A673 (cell line): Measurements from ENCODE around the gene SRSF8. TPM values are rescaled to one million over a fixed set of nuclear protein-coding genes. Genes with fewer than 3 reads are reported as not detected.

Experiments
- BruUV-seq: library from RNA; stranded (reverse); fragments of 400-500 nt; replicated peaks from 2 replicates; lab custom pipeline; 2021; lab: Mats Ljungman, UMichigan
- CTCF ChIA-PET: fragments of 300-600 bp; sonication (Branson Sonifier 250); formaldehyde crosslinking; loops from one replicate; lab custom pipeline; 2022; ENCODE audit warnings: antibody characterized with exemption; lab: Charles Lee
- POLR2A ChIA-PET: fragments of 300-600 bp; sonication (Branson Sonifier 250); formaldehyde crosslinking; loops from one replicate; lab custom pipeline; 2022; ENCODE audit warnings: antibody characterized with exemption; ENCODE audit not compliant: low non-redundant PET; lab: Charles Lee
- DNase-seq: peaks from one replicate; pipeline ENCODE4 v3.0.0-alpha.2; 2015; ENCODE audit warnings: low spot score
- H3K27ac ChIP-seq: fragments of 200-600 bp; sonication (generic); 2 replicates; pipeline ENCODE4 v1.5.1; 2016; ENCODE audit warnings: mixed run types, low read depth, mild to moderate bottlenecking, mixed read lengths, antibody characterized with exemption, low read length; ENCODE audit not compliant: poor library complexity, severe bottlenecking
- H3K27me3 ChIP-seq: fragments of 200-600 bp; sonication (generic); replicated peaks from 2 replicates; pipeline ENCODE4 v1.6.1; 2017; ENCODE audit warnings: mixed run types, low read depth, mild to moderate bottlenecking, mixed read lengths, antibody characterized with exemption, low read length; ENCODE audit not compliant: insufficient read depth, poor library complexity
- H3K36me3 ChIP-seq: fragments of 200-600 bp; sonication (generic); 2 replicates; pipeline ENCODE4 v1.6.1; 2016; ENCODE audit warnings: mixed run types, mild to moderate bottlenecking, mixed read lengths, antibody characterized with exemption, low read length; ENCODE audit not compliant: insufficient read depth, poor library complexity, severe bottlenecking
- H3K4me1 ChIP-seq: fragments of 200-600 bp; sonication (generic); 2 replicates; pipeline ENCODE4 v1.6.1; 2017; ENCODE audit warnings: mixed run types, mild to moderate bottlenecking, mixed read lengths, antibody characterized with exemption, low read length; ENCODE audit not compliant: insufficient read depth, poor library complexity, severe bottlenecking
- H3K4me3 ChIP-seq: fragments of 200-600 bp; sonication (generic); 2 replicates; pipeline ENCODE4 v1.5.1; 2016; ENCODE audit warnings: low read depth, mixed run types, mild to moderate bottlenecking, mixed read lengths, low read length; ENCODE audit not compliant: poor library complexity, severe bottlenecking
- H3K9me3 ChIP-seq: fragments of 200-600 bp; sonication (generic); 2 replicates; pipeline ENCODE4 v1.6.1; 2016; ENCODE audit warnings: mixed run types, low read depth, mild to moderate bottlenecking, mixed read lengths, antibody characterized with exemption, low read length; ENCODE audit not compliant: poor library complexity, severe bottlenecking
- EZH2 ChIP-seq: fragments of 200-600 bp; sonication (generic); IDR thresholded peaks from 2 replicates; pipeline ENCODE4 v1.6.1; 2017; ENCODE audit warnings: borderline replicate concordance, low read depth, mild to moderate bottlenecking, mixed read lengths, antibody characterized with exemption, low read length; ENCODE audit not compliant: poor library complexity, severe bottlenecking
- intact Hi-C: fragments of 100-400 bp; cut with micrococcal nuclease; formaldehyde crosslinking; loops from one replicate; pipeline ENCODE4 v1.10.0; 2022; ENCODE audit not compliant: unreplicated experiment
- total RNA-seq: library from RNA; stranded (reverse); gene quantifications from 2 replicates; pipeline ENCODE4 v1.2.3, GENCODE V29; 2021
- TF ChIP-seq, protein P1 (sequence below): fragments of 300-800, 200-600 bp; sonication (generic); conservative IDR thresholded peaks from 2 replicates; pipeline ENCODE4 v1.5.1; 2017; ENCODE audit warnings: low read depth, mild to moderate bottlenecking, antibody characterized with exemption, low read length, moderate library complexity, mixed read lengths

SRSF8 gene
- total RNA-seq, 1 experiment from 2014 or later: 22.5 TPM

DNA sequence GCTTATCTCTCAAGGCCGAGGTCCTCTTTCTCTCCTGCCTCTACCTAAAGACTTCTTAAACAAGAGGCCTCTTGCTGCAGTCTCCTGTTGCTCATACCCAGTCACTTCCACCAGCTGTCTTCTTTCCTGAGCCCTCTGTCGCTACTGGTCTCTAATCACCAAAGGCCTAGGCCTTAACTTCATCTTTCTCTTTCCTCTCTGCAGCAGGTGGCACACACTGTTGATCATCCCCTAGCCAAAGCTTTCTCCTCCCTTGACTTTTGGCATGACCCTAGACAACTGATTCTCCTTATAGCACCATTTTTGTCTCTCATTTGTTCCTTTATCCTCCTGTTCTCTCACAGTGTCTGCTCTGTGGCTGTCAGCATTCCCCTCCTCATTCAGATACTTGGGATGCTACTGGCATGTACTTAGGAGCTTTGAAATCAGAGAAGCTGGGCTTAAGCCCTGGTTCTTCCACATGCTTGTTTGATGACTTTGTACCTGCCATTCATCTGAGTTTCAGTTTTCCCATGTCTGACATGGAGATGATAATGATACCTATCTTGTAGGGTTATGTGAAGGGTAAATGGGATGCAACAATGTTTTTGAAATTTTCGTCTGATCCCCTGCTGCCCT lies 45.3 kb downstream of the SRSF8 start:
- H3K27me3 ChIP-seq: no peaks in the 10 kb centered on the region
- no peak for DNase-seq
- TF ChIP-seq, protein P1, sequence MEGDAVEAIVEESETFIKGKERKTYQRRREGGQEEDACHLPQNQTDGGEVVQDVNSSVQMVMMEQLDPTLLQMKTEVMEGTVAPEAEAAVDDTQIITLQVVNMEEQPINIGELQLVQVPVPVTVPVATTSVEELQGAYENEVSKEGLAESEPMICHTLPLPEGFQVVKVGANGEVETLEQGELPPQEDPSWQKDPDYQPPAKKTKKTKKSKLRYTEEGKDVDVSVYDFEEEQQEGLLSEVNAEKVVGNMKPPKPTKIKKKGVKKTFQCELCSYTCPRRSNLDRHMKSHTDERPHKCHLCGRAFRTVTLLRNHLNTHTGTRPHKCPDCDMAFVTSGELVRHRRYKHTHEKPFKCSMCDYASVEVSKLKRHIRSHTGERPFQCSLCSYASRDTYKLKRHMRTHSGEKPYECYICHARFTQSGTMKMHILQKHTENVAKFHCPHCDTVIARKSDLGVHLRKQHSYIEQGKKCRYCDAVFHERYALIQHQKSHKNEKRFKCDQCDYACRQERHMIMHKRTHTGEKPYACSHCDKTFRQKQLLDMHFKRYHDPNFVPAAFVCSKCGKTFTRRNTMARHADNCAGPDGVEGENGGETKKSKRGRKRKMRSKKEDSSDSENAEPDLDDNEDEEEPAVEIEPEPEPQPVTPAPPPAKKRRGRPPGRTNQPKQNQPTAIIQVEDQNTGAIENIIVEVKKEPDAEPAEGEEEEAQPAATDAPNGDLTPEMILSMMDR: no peak
- TF ChIP-seq EZH2: no peak
- H3K27ac ChIP-seq: no peak overlapping the region
- BruUV-seq: no TSS peak
- no peaks in the 10 kb centered on the region for H3K9me3 ChIP-seq
- no peaks in the 10 kb centered on the region for H3K36me3 ChIP-seq
- peaks cover 27% of the 10 kb centered on the region for H3K4me1 ChIP-seq
- H3K4me3 ChIP-seq: no peak overlapping the region
- intact Hi-C loops: no loop called here
- ChIA-PET POLR2A (no interaction called here), CTCF (no interaction called here)

DNA sequence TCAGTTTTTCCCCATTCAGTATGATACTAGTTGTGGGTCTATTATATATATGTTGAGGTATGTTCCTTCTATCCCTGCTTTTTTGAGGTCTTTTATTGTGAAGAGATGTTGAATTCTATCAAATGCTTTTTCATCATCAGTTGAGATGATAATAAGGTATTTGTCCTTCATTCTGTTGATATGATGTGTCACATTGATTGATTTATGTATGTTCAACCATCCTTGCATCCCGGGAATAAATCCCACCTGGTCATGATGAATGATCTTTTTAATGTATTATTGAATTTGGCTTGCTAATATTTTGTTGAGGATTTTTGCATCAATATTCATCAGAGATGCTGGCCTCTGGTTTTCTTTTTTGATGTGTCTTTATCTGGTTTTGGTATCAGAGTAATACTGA lies 48.9 kb downstream of the SRSF8 start:
- TF ChIP-seq EZH2: no peak
- ChIA-PET POLR2A (no interaction called here), CTCF (no interaction called here)
- Histone ChIP-seq H3K36me3 (no peaks in the 10 kb centered on the region), H3K4me3 (no peak overlapping the region), H3K27me3 (no peaks in the 10 kb centered on the region), H3K4me1 (no peaks in the 10 kb centered on the region), H3K27ac (no peak overlapping the region), H3K9me3 (no peaks in the 10 kb centered on the region)
- DNase-seq: no peak
- no TSS peak for BruUV-seq
- intact Hi-C loops: no loop called here

DNA sequence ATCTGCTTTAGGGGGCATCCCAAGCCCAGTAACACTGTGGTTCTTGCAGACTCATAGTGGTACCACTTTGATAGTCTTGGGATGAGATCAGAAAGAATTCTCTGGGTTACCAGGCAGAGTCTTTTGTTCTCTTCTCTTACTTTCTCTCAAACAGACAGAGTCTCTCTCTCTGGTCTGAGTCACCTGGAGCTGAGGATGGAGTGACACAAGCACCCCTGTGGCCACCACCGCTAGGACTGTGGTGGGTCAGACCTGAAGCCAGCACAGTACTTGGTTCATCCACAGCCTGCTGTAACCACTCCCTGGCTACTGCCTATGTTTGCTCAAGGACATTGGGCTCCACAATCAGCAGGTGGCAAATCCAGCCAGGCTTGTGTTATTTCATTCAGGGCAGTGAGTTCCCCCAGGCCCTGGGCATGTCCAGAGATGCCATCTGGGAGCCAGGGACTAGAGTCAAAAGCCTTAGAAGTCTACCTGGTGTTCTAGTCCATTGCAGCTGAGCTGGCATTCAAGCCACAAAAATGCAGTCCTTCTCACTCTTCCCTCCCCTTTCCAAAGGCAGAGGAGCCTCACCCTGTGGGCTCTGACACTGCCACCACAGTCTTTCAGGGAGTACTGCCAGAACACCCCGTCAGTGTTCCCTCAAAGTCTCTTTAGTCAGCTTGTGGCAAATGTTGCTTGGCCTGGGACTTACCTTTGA lies 52.8 kb downstream of the SRSF8 start:
- no TSS peak for BruUV-seq
- H3K27ac ChIP-seq: no peak overlapping the region
- no peak for DNase-seq
- peaks cover 6% of the 10 kb centered on the region for H3K4me1 ChIP-seq
- POLR2A ChIA-PET: no interaction called here
- H3K4me3 ChIP-seq: no peak overlapping the region
- no peaks in the 10 kb centered on the region for H3K27me3 ChIP-seq
- H3K36me3 ChIP-seq: no peaks in the 10 kb centered on the region
- CTCF ChIA-PET: no interaction called here
- no peaks in the 10 kb centered on the region for H3K9me3 ChIP-seq
- intact Hi-C loops: no loop called here
- TF ChIP-seq, protein P1: no peak
- TF ChIP-seq EZH2: no peak

Other genes starting within 250 kb of the SRSF8 start
- 86.1 and 86.7 TPM in 2 replicates for gene CWC15, start 93.4 kb upstream of the SRSF8 start, total RNA-seq
- 3.0 and 3.9 TPM in 2 replicates for gene KDM4D, start 93.2 kb upstream of the SRSF8 start, total RNA-seq
- gene KDM4E, start 41.7 kb upstream of the SRSF8 start, total RNA-seq: not detected in 2 replicates
- not detected in 2 replicates for gene KDM4F, start 17.5 kb upstream of the SRSF8 start, total RNA-seq
- gene ENDOD1, start 22.9 kb downstream of the SRSF8 start, total RNA-seq: 6.1 and 7.3 TPM in 2 replicates
- 4.9 and 6.7 TPM in 2 replicates for gene SESN3, start 164.3 kb downstream of the SRSF8 start, total RNA-seq